GM13976 (cell line): Measurements from ENCODE around the gene LZTS3.

Source experiments
- DNase-seq: peaks from one replicate; pipeline ENCODE4 v3.0.0; 2012; ENCODE audit warnings: low spot score
- CTCF ChIP-seq: IDR thresholded peaks from 2 replicates; pipeline ENCODE4 v1.5.1; 2012; ENCODE audit warnings: borderline replicate concordance, mild to moderate bottlenecking; ENCODE audit not compliant: insufficient read depth; ENCODE audit errors: extremely low read depth, missing control alignments, control extremely low read depth
- in situ Hi-C: fragments of 300-500 bp; cut with MboI; formaldehyde crosslinking; loops from one replicate; pipeline ENCODE4 v1.12.0; 2022; ENCODE audit warnings: low sequenced_read_pairs, mixed read lengths, inconsistent platforms; ENCODE audit not compliant: unreplicated experiment

LZTS3 gene

GRCh38 chr20:3181270-3181669 lies 7.9 kb upstream of the LZTS3 start:
- DNase-seq: no peak
- in situ Hi-C loops: no loop called here
- TF ChIP-seq CTCF: no peak

- in situ Hi-C loops: no loop called here
- TF ChIP-seq CTCF: no peak
- no peak for DNase-seq
These were observed 7.0 kb upstream of the LZTS3 start for GRCh38 chr20:3180319-3180718.

- in situ Hi-C loops: no loop called here
- no peak for DNase-seq
- TF ChIP-seq CTCF: no peak
These were observed 4.6 kb upstream of the LZTS3 start for GRCh38 chr20:3177746-3178485.

GRCh38 chr20:3175270-3175669 lies 1.9 kb upstream of the LZTS3 start:
- in situ Hi-C loops: no loop called here
- no peak for DNase-seq
- TF ChIP-seq CTCF: no peak

- DNase-seq: no peak
- TF ChIP-seq CTCF: no peak
- in situ Hi-C loops: no loop called here
These were observed 1.3 kb upstream of the LZTS3 start for GRCh38 chr20:3174442-3175261.

GRCh38 chr20:3173610-3174441 lies 477 bp upstream of the LZTS3 start:
- in situ Hi-C loops: no loop called here
- no peak for TF ChIP-seq CTCF
- DNase-seq: peak; percentile 98
